ENCODE measurements around the gene SLC5A2.
"Not testable (repeated sequence)": the region's sequence is repeated elsewhere in the genome, so short reads cannot be mapped to it uniquely, and the experiment has no call there.

SLC5A2 gene

GRCh38 chr16:31499928-31500327, 17.0 kb downstream of the SLC5A2 start:
- no peak overlapping the region for H3K4me3 ChIP-seq (ENCODE audit: low read length in 2 of 2)
- no peak overlapping the region for H3K9ac ChIP-seq (ENCODE audit: low read depth in 1 of 2, low read length in 2 of 2)
- no peaks in the 10 kb centered on the region for H3K27me3 ChIP-seq (ENCODE audit: control insufficient read depth in 2 of 2, insufficient read depth in 2 of 2, low read length in 2 of 2)
- peaks cover 0 to 1% of the 10 kb centered on the region in 2 donors for H3K4me1 ChIP-seq (ENCODE audit: control insufficient read depth in 2 of 2, insufficient read depth in 2 of 2, low read length in 2 of 2)
- no peak overlapping the region for H3K27ac ChIP-seq (ENCODE audit: low read depth in 2 of 2, low read length in 2 of 2)
- no peaks in the 10 kb centered on the region for H3K9me3 ChIP-seq (ENCODE audit: control insufficient read depth in 2 of 2, low read length in 2 of 2)
- peaks cover 33 to 52% of the 10 kb centered on the region in 2 donors for H3K36me3 ChIP-seq (ENCODE audit: control insufficient read depth in 2 of 2, insufficient read depth in 2 of 2, low read length in 2 of 2)

GRCh38 chr16:31501226-31501965, 18.5 kb downstream of the SLC5A2 start:
- H3K4me1 ChIP-seq (ENCODE audit: control insufficient read depth in 2 of 2, insufficient read depth in 2 of 2, low read length in 2 of 2) = peaks cover 0 to 2% of the 10 kb centered on the region in 2 donors
- H3K9me3 ChIP-seq (ENCODE audit: control insufficient read depth in 2 of 2, low read length in 2 of 2) = no peaks in the 10 kb centered on the region
- H3K4me3 ChIP-seq (ENCODE audit: low read length in 2 of 2) = no peak overlapping the region
- no peak overlapping the region for H3K9ac ChIP-seq (ENCODE audit: low read depth in 1 of 2, low read length in 2 of 2)
- peaks cover 31 to 49% of the 10 kb centered on the region in 2 donors for H3K36me3 ChIP-seq (ENCODE audit: control insufficient read depth in 2 of 2, insufficient read depth in 2 of 2, low read length in 2 of 2)
- no peak overlapping the region for H3K27ac ChIP-seq (ENCODE audit: low read depth in 2 of 2, low read length in 2 of 2)
- no peaks in the 10 kb centered on the region for H3K27me3 ChIP-seq (ENCODE audit: control insufficient read depth in 2 of 2, insufficient read depth in 2 of 2, low read length in 2 of 2)

GRCh38 chr16:31501966-31502348, 19.0 kb downstream of the SLC5A2 start:
- Histone ChIP-seq H3K4me1 (ENCODE audit: control insufficient read depth in 2 of 2, insufficient read depth in 2 of 2, low read length in 2 of 2) (peaks cover 1 to 3% of the 10 kb centered on the region in 2 donors), H3K9ac (ENCODE audit: low read depth in 1 of 2, low read length in 2 of 2) (no peak overlapping the region), H3K9me3 (ENCODE audit: control insufficient read depth in 2 of 2, low read length in 2 of 2) (no peaks in the 10 kb centered on the region), H3K4me3 (ENCODE audit: low read length in 2 of 2) (no peak overlapping the region), H3K36me3 (ENCODE audit: control insufficient read depth in 2 of 2, insufficient read depth in 2 of 2, low read length in 2 of 2) (peaks cover 27 to 44% of the 10 kb centered on the region in 2 donors), H3K27me3 (ENCODE audit: control insufficient read depth in 2 of 2, insufficient read depth in 2 of 2, low read length in 2 of 2) (no peaks in the 10 kb centered on the region), H3K27ac (ENCODE audit: low read depth in 2 of 2, low read length in 2 of 2) (no peak overlapping the region)

GRCh38 chr16:31502981-31503380, 20.1 kb downstream of the SLC5A2 start:
- Histone ChIP-seq H3K36me3 (ENCODE audit: control insufficient read depth in 2 of 2, insufficient read depth in 2 of 2, low read length in 2 of 2) (peaks cover 21 to 36% of the 10 kb centered on the region in 2 donors), H3K9me3 (ENCODE audit: control insufficient read depth in 2 of 2, low read length in 2 of 2) (no peaks in the 10 kb centered on the region), H3K4me3 (ENCODE audit: low read length in 2 of 2) (no peak overlapping the region), H3K27me3 (ENCODE audit: control insufficient read depth in 2 of 2, insufficient read depth in 2 of 2, low read length in 2 of 2) (no peaks in the 10 kb centered on the region), H3K9ac (ENCODE audit: low read depth in 1 of 2, low read length in 2 of 2) (no peak overlapping the region), H3K4me1 (ENCODE audit: control insufficient read depth in 2 of 2, insufficient read depth in 2 of 2, low read length in 2 of 2) (peaks cover 10% of the 10 kb centered on the region in 2 donors), H3K27ac (ENCODE audit: low read depth in 2 of 2, low read length in 2 of 2) (no peak overlapping the region)

GRCh38 chr16:31503555-31503954, 20.6 kb downstream of the SLC5A2 start:
- not testable (repeated sequence) for H3K4me3 ChIP-seq (ENCODE audit: low read length in 2 of 2); H3K27ac ChIP-seq (ENCODE audit: low read depth in 2 of 2, low read length in 2 of 2); H3K9me3 ChIP-seq (ENCODE audit: control insufficient read depth in 2 of 2, low read length in 2 of 2); H3K9ac ChIP-seq (ENCODE audit: low read depth in 1 of 2, low read length in 2 of 2); H3K27me3 ChIP-seq (ENCODE audit: control insufficient read depth in 2 of 2, insufficient read depth in 2 of 2, low read length in 2 of 2)
- Histone ChIP-seq H3K36me3 (ENCODE audit: control insufficient read depth in 2 of 2, insufficient read depth in 2 of 2, low read length in 2 of 2) (peaks cover 15 to 31% of the 10 kb centered on the region in 2 donors), H3K4me1 (ENCODE audit: control insufficient read depth in 2 of 2, insufficient read depth in 2 of 2, low read length in 2 of 2) (peaks cover 10% of the 10 kb centered on the region in 2 donors)

- no peaks in the 10 kb centered on the region for H3K9me3 ChIP-seq (ENCODE audit: control insufficient read depth in 2 of 2, low read length in 2 of 2)
- H3K9ac ChIP-seq (ENCODE audit: low read depth in 1 of 2, low read length in 2 of 2) = no peak overlapping the region
- H3K27me3 ChIP-seq (ENCODE audit: control insufficient read depth in 2 of 2, insufficient read depth in 2 of 2, low read length in 2 of 2) = no peaks in the 10 kb centered on the region
- H3K36me3 ChIP-seq (ENCODE audit: control insufficient read depth in 2 of 2, insufficient read depth in 2 of 2, low read length in 2 of 2) = peaks cover 9 to 26% of the 10 kb centered on the region in 2 donors
- peaks cover 13 to 15% of the 10 kb centered on the region in 2 donors for H3K4me1 ChIP-seq (ENCODE audit: control insufficient read depth in 2 of 2, insufficient read depth in 2 of 2, low read length in 2 of 2)
- no peak overlapping the region for H3K27ac ChIP-seq (ENCODE audit: low read depth in 2 of 2, low read length in 2 of 2)
- no peak overlapping the region for H3K4me3 ChIP-seq (ENCODE audit: low read length in 2 of 2)
These were observed 21.2 kb downstream of the SLC5A2 start for GRCh38 chr16:31504159-31504558.

- H3K4me3 ChIP-seq (ENCODE audit: low read length in 2 of 2) = no peak overlapping the region
- peaks cover 14 to 16% of the 10 kb centered on the region in 2 donors for H3K4me1 ChIP-seq (ENCODE audit: control insufficient read depth in 2 of 2, insufficient read depth in 2 of 2, low read length in 2 of 2)
- no peaks in the 10 kb centered on the region for H3K9me3 ChIP-seq (ENCODE audit: control insufficient read depth in 2 of 2, low read length in 2 of 2)
- no peak overlapping the region for H3K27ac ChIP-seq (ENCODE audit: low read depth in 2 of 2, low read length in 2 of 2)
- H3K27me3 ChIP-seq (ENCODE audit: control insufficient read depth in 2 of 2, insufficient read depth in 2 of 2, low read length in 2 of 2) = no peaks in the 10 kb centered on the region
- no peak overlapping the region for H3K9ac ChIP-seq (ENCODE audit: low read depth in 1 of 2, low read length in 2 of 2)
- H3K36me3 ChIP-seq (ENCODE audit: control insufficient read depth in 2 of 2, insufficient read depth in 2 of 2, low read length in 2 of 2) = peaks cover 8 to 13% of the 10 kb centered on the region in 2 donors
These were observed 22.6 kb downstream of the SLC5A2 start for GRCh38 chr16:31505483-31505882.

- Histone ChIP-seq H3K27me3 (ENCODE audit: control insufficient read depth in 2 of 2, insufficient read depth in 2 of 2, low read length in 2 of 2) (no peaks in the 10 kb centered on the region), H3K36me3 (ENCODE audit: control insufficient read depth in 2 of 2, insufficient read depth in 2 of 2, low read length in 2 of 2) (peaks cover 8 to 12% of the 10 kb centered on the region in 2 donors), H3K4me1 (ENCODE audit: control insufficient read depth in 2 of 2, insufficient read depth in 2 of 2, low read length in 2 of 2) (peaks cover 14 to 16% of the 10 kb centered on the region in 2 donors)
These were observed 24.6 kb downstream of the SLC5A2 start for GRCh38 chr16:31507617-31507928.

GRCh38 chr16:31507929-31508705, 25.2 kb downstream of the SLC5A2 start, which contains the start of gene RUSF1:
Gene RUSF1 (minus strand): TSS chr16:31508391. CDS start chr16:31508373, 18 bp downstream.
- H3K27ac ChIP-seq (ENCODE audit: low read depth in 2 of 2, low read length in 2 of 2) = peak within 1 kb of the TSS; percentile 85 to 87
- H3K4me3 ChIP-seq (ENCODE audit: low read length in 2 of 2) = peak within 1 kb of the TSS; percentile 85 to 97
- peaks cover 14 to 16% of the 10 kb centered on the region in 2 donors for H3K4me1 ChIP-seq (ENCODE audit: control insufficient read depth in 2 of 2, insufficient read depth in 2 of 2, low read length in 2 of 2)
- no peaks in the 10 kb centered on the region for H3K27me3 ChIP-seq (ENCODE audit: control insufficient read depth in 2 of 2, insufficient read depth in 2 of 2, low read length in 2 of 2)
- peaks cover 8 to 12% of the 10 kb centered on the region in 2 donors for H3K36me3 ChIP-seq (ENCODE audit: control insufficient read depth in 2 of 2, insufficient read depth in 2 of 2, low read length in 2 of 2)
- no peaks in the 10 kb centered on the region for H3K9me3 ChIP-seq (ENCODE audit: control insufficient read depth in 2 of 2, low read length in 2 of 2)
- H3K9ac ChIP-seq (ENCODE audit: low read depth in 1 of 2, low read length in 2 of 2) = peak within 1 kb of the TSS; percentile 84 to 97

More at GRCh38 chr16:31507617-31507928, 24.6 kb downstream of the SLC5A2 start:
- Histone ChIP-seq H3K9ac (ENCODE audit: low read depth in 1 of 2, low read length in 2 of 2) (peak overlapping the region; percentile 84 to 97), H3K4me3 (ENCODE audit: low read length in 2 of 2) (peak overlapping the region; percentile 85 to 97), H3K9me3 (ENCODE audit: control insufficient read depth in 2 of 2, low read length in 2 of 2) (no peaks in the 10 kb centered on the region), H3K27ac (ENCODE audit: low read depth in 2 of 2, low read length in 2 of 2) (peak overlapping the region; percentile 85 to 87)

- Histone ChIP-seq H3K36me3 (ENCODE audit: control insufficient read depth in 2 of 2, insufficient read depth in 2 of 2, low read length in 2 of 2) (peaks cover 8 to 12% of the 10 kb centered on the region in 2 donors), H3K4me1 (ENCODE audit: control insufficient read depth in 2 of 2, insufficient read depth in 2 of 2, low read length in 2 of 2) (peaks cover 14 to 16% of the 10 kb centered on the region in 2 donors), H3K9ac (ENCODE audit: low read depth in 1 of 2, low read length in 2 of 2) (peak overlapping the region; percentile 84 to 97), H3K27me3 (ENCODE audit: control insufficient read depth in 2 of 2, insufficient read depth in 2 of 2, low read length in 2 of 2) (no peaks in the 10 kb centered on the region), H3K9me3 (ENCODE audit: control insufficient read depth in 2 of 2, low read length in 2 of 2) (no peaks in the 10 kb centered on the region), H3K4me3 (ENCODE audit: low read length in 2 of 2) (peak overlapping the region; percentile 85 to 97), H3K27ac (ENCODE audit: low read depth in 2 of 2, low read length in 2 of 2) (peak overlapping the region; percentile 85 to 87)
These were observed 25.8 kb downstream of the SLC5A2 start for GRCh38 chr16:31508706-31509195.
